H1 (cell line): Measurements from ENCODE around the gene PFDN1.

Source experiments
- EP300 ChIP-seq, 2 experiments: IDR thresholded peaks; 1 replicate in 1 of 2; 2 replicates in 1 of 2; pipeline ENCODE4 v1.6.1; 2011 to 2012; ENCODE audit warnings: low read depth in 2 of 2, low read length in 2 of 2, mild to moderate bottlenecking in 2 of 2, borderline replicate concordance in 1 of 2, inconsistent platforms in 1 of 2, moderate library complexity in 1 of 2
- NRF1 ChIP-seq: IDR thresholded peaks from 2 replicates; pipeline ENCODE4 v1.6.1; 2011; ENCODE audit warnings: mild to moderate bottlenecking, low read depth, low read length, improper control_type of control experiment
- POLR2A ChIP-seq, 2 experiments: IDR thresholded peaks; 1 replicate in 1 of 2; 2 replicates in 1 of 2; pipeline ENCODE4 v1.6.1; 2011; ENCODE audit warnings: low read depth in 2 of 2, low read length in 2 of 2, mild to moderate bottlenecking in 2 of 2; ENCODE audit errors: control extremely low read depth in 1 of 2
- POLR2AphosphoS5 ChIP-seq: IDR thresholded peaks from 2 replicates; pipeline ENCODE4 v1.6.1; 2011; ENCODE audit warnings: low read depth, low read length
- TAF1 ChIP-seq: IDR thresholded peaks from 2 replicates; pipeline ENCODE4 v1.6.1; 2011; ENCODE audit warnings: mild to moderate bottlenecking, low read depth, low read length
- TCF12 ChIP-seq: IDR thresholded peaks from 2 replicates; pipeline ENCODE4 v1.6.1; 2011; ENCODE audit warnings: low read depth, mild to moderate bottlenecking, low read length
- TF ChIP-seq, protein P1 (sequence below), 3 experiments: IDR thresholded peaks; 1 replicate in 2 of 3; 2 replicates in 1 of 3; pipeline versions ENCODE4 v1.5.1 to v1.6.1; 2011; ENCODE audit warnings: low read length in 3 of 3, mild to moderate bottlenecking in 3 of 3, inconsistent platforms in 2 of 3, low read depth in 1 of 3, moderate library complexity in 1 of 3; ENCODE audit not compliant: insufficient read depth in 1 of 3; ENCODE audit errors: control extremely low read depth in 1 of 3
- TF ChIP-seq, protein P2 (sequence below): IDR thresholded peaks from 2 replicates; pipeline ENCODE4 v1.6.1; 2012; ENCODE audit warnings: inconsistent platforms

DNA sequence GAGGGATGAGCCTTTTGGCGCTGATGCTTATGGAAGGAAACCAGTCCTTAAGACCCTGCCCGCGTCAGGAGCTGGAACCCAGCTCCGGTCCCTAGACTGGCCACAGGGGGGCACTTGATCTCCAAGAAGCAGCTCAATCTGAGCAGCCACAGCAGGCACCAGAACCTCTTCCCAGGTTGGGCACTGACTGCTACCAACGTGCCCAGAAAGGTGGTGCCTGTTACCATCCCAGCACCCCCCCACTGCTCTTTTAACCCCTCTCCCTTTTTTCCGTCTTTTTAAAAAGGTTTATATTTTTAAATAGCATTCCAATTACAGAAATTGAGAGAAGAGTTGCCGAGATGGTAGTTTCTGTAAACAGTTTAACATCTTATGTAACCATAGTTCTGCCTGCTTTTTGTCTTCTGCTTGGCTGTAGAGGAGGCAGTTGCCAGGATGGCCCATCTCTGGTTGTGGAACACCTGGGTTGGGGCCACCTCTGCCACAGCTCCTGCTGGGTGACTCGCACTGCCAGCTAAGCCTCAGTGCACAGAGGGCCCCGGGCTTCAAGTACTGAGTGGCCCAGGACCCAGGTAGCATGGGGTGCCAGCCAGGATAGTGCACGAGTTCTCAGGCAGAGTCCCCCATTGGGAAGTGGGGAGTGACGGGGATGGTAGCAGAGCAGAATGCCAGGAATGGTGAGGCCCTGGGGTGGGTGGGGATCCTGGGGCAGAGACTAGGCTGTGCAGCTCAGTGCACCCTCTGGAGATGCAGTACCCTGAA is 62.8 kb downstream of the PFDN1 start:
- TF ChIP-seq, protein P1, sequence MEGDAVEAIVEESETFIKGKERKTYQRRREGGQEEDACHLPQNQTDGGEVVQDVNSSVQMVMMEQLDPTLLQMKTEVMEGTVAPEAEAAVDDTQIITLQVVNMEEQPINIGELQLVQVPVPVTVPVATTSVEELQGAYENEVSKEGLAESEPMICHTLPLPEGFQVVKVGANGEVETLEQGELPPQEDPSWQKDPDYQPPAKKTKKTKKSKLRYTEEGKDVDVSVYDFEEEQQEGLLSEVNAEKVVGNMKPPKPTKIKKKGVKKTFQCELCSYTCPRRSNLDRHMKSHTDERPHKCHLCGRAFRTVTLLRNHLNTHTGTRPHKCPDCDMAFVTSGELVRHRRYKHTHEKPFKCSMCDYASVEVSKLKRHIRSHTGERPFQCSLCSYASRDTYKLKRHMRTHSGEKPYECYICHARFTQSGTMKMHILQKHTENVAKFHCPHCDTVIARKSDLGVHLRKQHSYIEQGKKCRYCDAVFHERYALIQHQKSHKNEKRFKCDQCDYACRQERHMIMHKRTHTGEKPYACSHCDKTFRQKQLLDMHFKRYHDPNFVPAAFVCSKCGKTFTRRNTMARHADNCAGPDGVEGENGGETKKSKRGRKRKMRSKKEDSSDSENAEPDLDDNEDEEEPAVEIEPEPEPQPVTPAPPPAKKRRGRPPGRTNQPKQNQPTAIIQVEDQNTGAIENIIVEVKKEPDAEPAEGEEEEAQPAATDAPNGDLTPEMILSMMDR (IDR thresholded peaks at IDR 0.05; ENCODE audit: control extremely low read depth in 1 of 3, insufficient read depth in 1 of 3, low read depth in 1 of 3, low read length in 3 of 3): peak in 2 of 3 experiments; percentile 81 to 82; a peak in 3 of 4 replicates
- TF ChIP-seq POLR2AphosphoS5: no peak
- TF ChIP-seq EP300 (IDR thresholded peaks at IDR 0.05; ENCODE audit: borderline replicate concordance in 1 of 2, low read depth in 2 of 2, low read length in 2 of 2): no peak
- no peak for TF ChIP-seq POLR2A (IDR thresholded peaks at IDR 0.05; ENCODE audit: control extremely low read depth in 1 of 2, low read depth in 2 of 2, low read length in 2 of 2)
- TF ChIP-seq NRF1: no peak
- TF ChIP-seq TAF1: no peak
- TF ChIP-seq, protein P2, sequence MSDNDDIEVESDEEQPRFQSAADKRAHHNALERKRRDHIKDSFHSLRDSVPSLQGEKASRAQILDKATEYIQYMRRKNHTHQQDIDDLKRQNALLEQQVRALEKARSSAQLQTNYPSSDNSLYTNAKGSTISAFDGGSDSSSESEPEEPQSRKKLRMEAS: no peak
- TF ChIP-seq TCF12: no peak
